SK-N-SH (cell line): ENCODE data around the gene ANKRD11. TPM values are rescaled to one million over a fixed set of nuclear protein-coding genes. Genes with fewer than 3 reads are reported as not detected.

Experiments used
- CTCF ChIA-PET: fragments of 300-600, 350-600 bp; formaldehyde crosslinking; extraction: SDS; loops from one replicate; lab custom pipeline; 2021; lab: Yijun Ruan, JAX
- POLR2A ChIA-PET: fragments of 350-600 bp; sonication (Branson Sonifier 250); formaldehyde crosslinking; extraction: SDS; loops from one replicate; lab custom pipeline; 2020; ENCODE audit warnings: antibody characterized with exemption, inconsistent platforms; lab: Yijun Ruan, JAX
- DNase-seq: peaks from one replicate; pipeline ENCODE4 v3.0.0; 2012
- H2AFZ ChIP-seq: fragments of 200-600 bp; sonication (generic); 2 replicates; pipeline ENCODE4 v1.8.1; 2016; ENCODE audit warnings: antibody characterized with exemption, mild to moderate bottlenecking, low read depth
- H3F3A ChIP-seq: fragments of 200-600 bp; sonication (generic); replicated peaks from 2 replicates; pipeline ENCODE3; 2016; ENCODE audit warnings: antibody characterized with exemption, mild to moderate bottlenecking; ENCODE audit not compliant: insufficient read depth
- H3K27ac ChIP-seq, 2 experiments: fragments of 200-500 bp in 1 of 2; fragments of 200-600 bp in 1 of 2; sonication (Bioruptor generic) in 1 of 2; sonication (generic), shearing (Covaris generic) in 1 of 2; 2 replicates each; pipeline versions ENCODE4 v1.5.1 to v1.6.1; 2014 to 2016; ENCODE audit warnings: low read depth in 2 of 2, inconsistent platforms in 1 of 2, low read length in 1 of 2, mild to moderate bottlenecking in 1 of 2, mixed read lengths in 1 of 2
- H3K27me3 ChIP-seq: fragments of 200-600 bp; sonication (generic), shearing (Covaris generic); 2 replicates; pipeline ENCODE4 v1.6.1; 2016; ENCODE audit warnings: mixed run types; ENCODE audit not compliant: insufficient read depth
- H3K36me3 ChIP-seq, 2 experiments: fragments of 200-500 bp in 1 of 2; fragments of 200-600 bp in 1 of 2; sonication (Bioruptor generic) in 1 of 2; sonication (generic) in 1 of 2; replicated peaks in 1 of 2; 2 replicates each; pipeline versions ENCODE3 to v1.5.1; 2014 to 2016; ENCODE audit warnings: low read length in 1 of 2, mild to moderate bottlenecking in 1 of 2; ENCODE audit not compliant: insufficient read depth in 2 of 2, control insufficient read depth in 1 of 2
- H3K4me1 ChIP-seq, 2 experiments: fragments of 200-500 bp in 1 of 2; fragments of 200-600 bp in 1 of 2; sonication (Bioruptor generic) in 1 of 2; sonication (generic), shearing (Covaris generic) in 1 of 2; 2 replicates each; pipeline versions ENCODE4 v1.5.1 to v1.6.1; 2014 to 2016; ENCODE audit warnings: low read depth in 1 of 2, low read length in 1 of 2, mixed run types in 1 of 2; ENCODE audit not compliant: insufficient read depth in 2 of 2, control insufficient read depth in 1 of 2
- H3K4me2 ChIP-seq: fragments of 200-600 bp; sonication (generic), shearing (Covaris generic); 2 replicates; pipeline ENCODE4 v1.6.1; 2017; ENCODE audit warnings: mixed run types
- H3K4me3 ChIP-seq, 2 experiments: fragments of 200-500 bp in 1 of 2; fragments of 200-600 bp in 1 of 2; sonication (Bioruptor generic) in 1 of 2; sonication (generic), shearing (Covaris generic) in 1 of 2; 2 replicates each; pipeline versions ENCODE4 v1.5.1 to v1.8.1; 2014 to 2016; ENCODE audit warnings: low read depth in 2 of 2, inconsistent platforms in 1 of 2, low read length in 1 of 2, mild to moderate bottlenecking in 1 of 2, mixed read lengths in 1 of 2, moderate library complexity in 1 of 2
- H3K79me2 ChIP-seq: fragments of 200-600 bp; sonication (generic); 2 replicates; pipeline ENCODE4 v1.8.1; 2017; ENCODE audit warnings: mild to moderate bottlenecking; ENCODE audit not compliant: insufficient read depth
- H3K9ac ChIP-seq: fragments of 200-600 bp; sonication (generic); 2 replicates; pipeline ENCODE4 v1.6.1; 2017; ENCODE audit warnings: mixed run types
- H3K9me2 ChIP-seq: fragments of 200-600 bp; sonication (generic); 2 replicates; pipeline ENCODE4 v1.6.1; 2017; ENCODE audit warnings: mixed run types
- H3K9me3 ChIP-seq: fragments of 200-600 bp; sonication (generic); 2 replicates; pipeline ENCODE4 v1.6.1; 2017; ENCODE audit warnings: mixed run types, mild to moderate bottlenecking, moderate library complexity
- H4K20me1 ChIP-seq: fragments of 200-600 bp; sonication (generic); 2 replicates; pipeline ENCODE4 v1.6.1; 2017; ENCODE audit warnings: mild to moderate bottlenecking, mixed run types; ENCODE audit not compliant: insufficient read depth
- CHD2 ChIP-seq: fragments of 150-350 bp; IDR thresholded peaks from 2 replicates; pipeline ENCODE4 v1.6.1; 2018; ENCODE audit warnings: low read length; ENCODE audit not compliant: partially characterized antibody
- EZH2phosphoT487 ChIP-seq: fragments of 200-600 bp; sonication (generic); IDR thresholded peaks from 2 replicates; pipeline ENCODE4 v1.6.1; 2017; ENCODE audit warnings: low read depth, mixed run types, mild to moderate bottlenecking, antibody characterized with exemption, moderate library complexity, borderline replicate concordance
- FOSL2 ChIP-seq: IDR thresholded peaks from 2 replicates; pipeline ENCODE4 v1.4.0; 2012; ENCODE audit warnings: low read depth, mild to moderate bottlenecking, moderate library complexity, borderline replicate concordance
- FOXM1 ChIP-seq: IDR thresholded peaks from 2 replicates; pipeline ENCODE4 v1.4.0; 2012; ENCODE audit warnings: low read depth, mild to moderate bottlenecking
- GABPA ChIP-seq: IDR thresholded peaks from 2 replicates; pipeline ENCODE4 v1.4.0; 2012; ENCODE audit warnings: low read depth, mild to moderate bottlenecking
- GATA2 ChIP-seq: sonication (generic); formaldehyde crosslinking; IDR thresholded peaks from 2 replicates; pipeline ENCODE4 v1.5.0; 2020; ENCODE audit warnings: mild to moderate bottlenecking, missing genetic modification reagents
- IRF3 ChIP-seq: fragments of 150-350 bp; IDR thresholded peaks from 2 replicates; pipeline ENCODE4 v1.6.1; 2016; ENCODE audit warnings: mild to moderate bottlenecking, low read depth, low read length
- MAX ChIP-seq: IDR thresholded peaks from 2 replicates; pipeline ENCODE4 v1.4.0; 2012; ENCODE audit warnings: low read depth
- NFIC ChIP-seq: IDR thresholded peaks from 2 replicates; pipeline ENCODE4 v1.4.0; 2012; ENCODE audit warnings: borderline replicate concordance
- POLR2AphosphoS5 ChIP-seq: IDR thresholded peaks from 2 replicates; pipeline ENCODE4 v1.6.1; 2012; ENCODE audit warnings: low read depth, low read length
- RFX5 ChIP-seq: IDR thresholded peaks from 2 replicates; pipeline ENCODE4 v1.6.1; 2012; ENCODE audit warnings: mild to moderate bottlenecking, improper control_type of control experiment, low read length
- RXRA ChIP-seq: IDR thresholded peaks from 2 replicates; pipeline ENCODE4 v1.4.0; 2012; ENCODE audit warnings: low read depth, mild to moderate bottlenecking, borderline replicate concordance
- SMC3 ChIP-seq: IDR thresholded peaks from 2 replicates; pipeline ENCODE4 v1.6.1; 2012; ENCODE audit warnings: low read depth, low read length, improper control_type of control experiment
- TCF12 ChIP-seq: IDR thresholded peaks from 2 replicates; pipeline ENCODE4 v1.4.0; 2012
- TEAD4 ChIP-seq: IDR thresholded peaks from 2 replicates; pipeline ENCODE4 v1.4.0; 2012; ENCODE audit warnings: mild to moderate bottlenecking, borderline replicate concordance; ENCODE audit not compliant: insufficient read depth
- USF1 ChIP-seq: IDR thresholded peaks from 2 replicates; pipeline ENCODE4 v1.4.0; 2012; ENCODE audit warnings: low read depth, borderline replicate concordance
- YY1 ChIP-seq: IDR thresholded peaks from 2 replicates; pipeline ENCODE4 v1.4.0; 2012; ENCODE audit warnings: low read depth, mild to moderate bottlenecking
- WGBS: methylation state at CpG from one replicate; pipeline ENCODE4 v1.1.6; 2017; ENCODE audit warnings: low lambda C conversion rate; 5-methylcytosine and 5-hydroxymethylcytosine counted together
- polyA plus RNA-seq, 3 experiments: library from polyadenylated mRNA; depleted of rRNA; stranded (reverse); fragments of >200 nt; gene quantifications; 2 replicates each; pipeline ENCODE4 v1.2.3, GENCODE V29; 2012
- TF ChIP-seq, protein P1 (sequence below): fragments of 200-600 bp; sonication (generic); IDR thresholded peaks from 2 replicates; pipeline ENCODE4 v1.6.1; 2017; ENCODE audit warnings: antibody characterized with exemption, mild to moderate bottlenecking, moderate library complexity
- TF ChIP-seq, protein P2 (sequence below): fragments of 150-350 bp; IDR thresholded peaks from 2 replicates; pipeline ENCODE4 v1.6.1; 2017; ENCODE audit warnings: antibody characterized with exemption, low read length, low read depth, borderline replicate concordance

Gene ANKRD11
- polyA plus RNA-seq, 1 of the 3 experiments (the other 2 are of a cell fraction), result 50.2 TPM

GRCh38 chr16:89369266-89369895, 121.0 kb downstream of the ANKRD11 start:
- Histone ChIP-seq H3K79me2 (peaks cover 100% of the 10 kb centered on the region), H3K9me2 (no peaks in the 10 kb centered on the region), H3K27me3 (no peaks in the 10 kb centered on the region), H3K4me2 (no peak overlapping the region; the same call in 1 of the 2 replicates), H3K9ac (no peak overlapping the region), H3K27ac (no peak overlapping the region; a peak in 1 of 4 replicates), H3K9me3 (no peaks in the 10 kb centered on the region), H3K4me3 (no peak overlapping the region), H3K4me1 (peaks cover 30 to 45% of the 10 kb centered on the region in 2 experiments), H3F3A (peaks cover 18% of the 10 kb centered on the region), H2AFZ (no peak overlapping the region), H3K36me3 (peaks cover 0 to 7% of the 10 kb centered on the region in 2 experiments), H4K20me1 (peaks cover 99% of the 10 kb centered on the region)
- ChIA-PET POLR2A (interaction anchor here (1.2 kb wide), 1 partner anchor 80 kb away, joined by 3 read pairs; no protein-coding TSS in a partner anchor), CTCF (interaction anchor here (0.6 kb wide), 1 partner anchor 33 kb away, joined by 4 read pairs; no protein-coding TSS in a partner anchor)
- TF ChIP-seq MAX, result no peak
- TF ChIP-seq POLR2AphosphoS5, result no peak
- no peak for TF ChIP-seq GABPA
- no peak for TF ChIP-seq FOSL2
- no peak for TF ChIP-seq RXRA
- TF ChIP-seq CHD2, result no peak
- no peak for TF ChIP-seq SMC3
- no peak for TF ChIP-seq USF1
- TF ChIP-seq, protein P1, sequence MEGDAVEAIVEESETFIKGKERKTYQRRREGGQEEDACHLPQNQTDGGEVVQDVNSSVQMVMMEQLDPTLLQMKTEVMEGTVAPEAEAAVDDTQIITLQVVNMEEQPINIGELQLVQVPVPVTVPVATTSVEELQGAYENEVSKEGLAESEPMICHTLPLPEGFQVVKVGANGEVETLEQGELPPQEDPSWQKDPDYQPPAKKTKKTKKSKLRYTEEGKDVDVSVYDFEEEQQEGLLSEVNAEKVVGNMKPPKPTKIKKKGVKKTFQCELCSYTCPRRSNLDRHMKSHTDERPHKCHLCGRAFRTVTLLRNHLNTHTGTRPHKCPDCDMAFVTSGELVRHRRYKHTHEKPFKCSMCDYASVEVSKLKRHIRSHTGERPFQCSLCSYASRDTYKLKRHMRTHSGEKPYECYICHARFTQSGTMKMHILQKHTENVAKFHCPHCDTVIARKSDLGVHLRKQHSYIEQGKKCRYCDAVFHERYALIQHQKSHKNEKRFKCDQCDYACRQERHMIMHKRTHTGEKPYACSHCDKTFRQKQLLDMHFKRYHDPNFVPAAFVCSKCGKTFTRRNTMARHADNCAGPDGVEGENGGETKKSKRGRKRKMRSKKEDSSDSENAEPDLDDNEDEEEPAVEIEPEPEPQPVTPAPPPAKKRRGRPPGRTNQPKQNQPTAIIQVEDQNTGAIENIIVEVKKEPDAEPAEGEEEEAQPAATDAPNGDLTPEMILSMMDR, result no peak
- TF ChIP-seq YY1, result no peak
- no peak for TF ChIP-seq TCF12
- no peak for TF ChIP-seq TEAD4
- no peak for TF ChIP-seq GATA2 (CRISPR knock-in tag)
- TF ChIP-seq, protein P2, sequence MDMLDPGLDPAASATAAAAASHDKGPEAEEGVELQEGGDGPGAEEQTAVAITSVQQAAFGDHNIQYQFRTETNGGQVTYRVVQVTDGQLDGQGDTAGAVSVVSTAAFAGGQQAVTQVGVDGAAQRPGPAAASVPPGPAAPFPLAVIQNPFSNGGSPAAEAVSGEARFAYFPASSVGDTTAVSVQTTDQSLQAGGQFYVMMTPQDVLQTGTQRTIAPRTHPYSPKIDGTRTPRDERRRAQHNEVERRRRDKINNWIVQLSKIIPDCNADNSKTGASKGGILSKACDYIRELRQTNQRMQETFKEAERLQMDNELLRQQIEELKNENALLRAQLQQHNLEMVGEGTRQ, result no peak
- TF ChIP-seq EZH2phosphoT487, result no peak
- TF ChIP-seq IRF3, result no peak
- no peak for TF ChIP-seq RFX5
- no peak for TF ChIP-seq FOXM1
- no peak for TF ChIP-seq NFIC
- 89% methylated on average over 12 of the region's 17 CpGs for WGBS
- DNase-seq, result no peak
